CD14-positive monocyte (primary cell): ENCODE measurements around the gene KIF21A. TPM values are rescaled to one million over a fixed set of nuclear protein-coding genes. Genes with fewer than 3 reads are reported as not detected.

Experiments used
- DNase-seq, 3 donors: peaks; one replicate each; pipeline ENCODE4 v3.0.0-alpha.2; 2011 to 2022
- H2AFZ ChIP-seq: 2 replicates; pipeline ENCODE4 v1.6.0; 2012; ENCODE audit warnings: mild to moderate bottlenecking, low read depth, low read length, inconsistent platforms; ENCODE audit not compliant: insufficient read depth, poor library complexity, severe bottlenecking
- H3K27ac ChIP-seq, 2 donors: 1 replicate in 1 of 2; 2 replicates in 1 of 2; pipeline ENCODE4 v1.5.1; 2012 to 2013; ENCODE audit warnings: low read length in 2 of 2, control low read depth in 1 of 2, inconsistent platforms in 1 of 2, low read depth in 1 of 2, mild to moderate bottlenecking in 1 of 2
- H3K27me3 ChIP-seq, 2 donors: one replicate each; pipeline versions ENCODE4 v1.6.0 to v1.6.1; 2011 to 2013; ENCODE audit warnings: low read length in 2 of 2; ENCODE audit not compliant: control insufficient read depth in 2 of 2, insufficient read depth in 2 of 2
- H3K36me3 ChIP-seq, 2 donors: replicated peaks in 1 of 2; 1 replicate in 1 of 2; 2 replicates in 1 of 2; pipeline versions ENCODE4 v1.5.1 to v1.6.1; 2012 to 2013; ENCODE audit warnings: low read length in 2 of 2, control low read depth in 1 of 2, inconsistent platforms in 1 of 2, mild to moderate bottlenecking in 1 of 2; ENCODE audit not compliant: insufficient read depth in 2 of 2, control insufficient read depth in 1 of 2
- H3K4me1 ChIP-seq, 2 donors: 1 replicate in 1 of 2; 2 replicates in 1 of 2; pipeline versions ENCODE4 v1.5.1 to v1.6.1; 2012 to 2013; ENCODE audit warnings: low read length in 2 of 2, control low read depth in 1 of 2, inconsistent platforms in 1 of 2, mild to moderate bottlenecking in 1 of 2, moderate library complexity in 1 of 2; ENCODE audit not compliant: insufficient read depth in 2 of 2, control insufficient read depth in 1 of 2
- H3K4me2 ChIP-seq: replicated peaks from 2 replicates; pipeline ENCODE3; 2012; ENCODE audit warnings: low read length, moderate library complexity, mild to moderate bottlenecking; ENCODE audit not compliant: poor library complexity, severe bottlenecking; ENCODE audit errors: extremely low read depth
- H3K4me3 ChIP-seq, 3 experiments: fragments of 200-600 bp in 1 of 3; sonication (generic) in 1 of 3; replicated peaks in 1 of 3; 1 replicate in 2 of 3; 2 replicates in 1 of 3; pipeline ENCODE4 v1.5.1; 2011 to 2013; ENCODE audit warnings: low read length in 3 of 3, mild to moderate bottlenecking in 3 of 3, control low read depth in 2 of 3, low read depth in 2 of 3, inconsistent platforms in 1 of 3, moderate library complexity in 1 of 3
- H3K79me2 ChIP-seq: 2 replicates; pipeline ENCODE4 v1.6.0; 2012; ENCODE audit warnings: mild to moderate bottlenecking, control low read depth, inconsistent platforms, low read length, moderate library complexity; ENCODE audit not compliant: insufficient read depth
- H3K9ac ChIP-seq: 2 replicates; pipeline ENCODE4 v1.6.0; 2017; ENCODE audit warnings: low read length, mild to moderate bottlenecking; ENCODE audit not compliant: insufficient read depth, poor library complexity, severe bottlenecking
- H3K9me3 ChIP-seq, 2 donors: replicated peaks in 1 of 2; 1 replicate in 1 of 2; 2 replicates in 1 of 2; pipeline versions ENCODE4 v1.5.1 to v1.6.1; 2012 to 2013; ENCODE audit warnings: low read length in 2 of 2, control low read depth in 1 of 2; ENCODE audit not compliant: control insufficient read depth in 1 of 2, insufficient read depth in 1 of 2
- H4K20me1 ChIP-seq: 2 replicates; pipeline ENCODE4 v1.6.0; 2012; ENCODE audit warnings: mild to moderate bottlenecking, low read length, control low read depth, moderate library complexity; ENCODE audit not compliant: insufficient read depth
- H3K27ac Mint-ChIP-seq, 7 donors: one replicate each; pipeline ENCODE4 v1.8.0; 2020; ENCODE audit warnings: mild to moderate bottlenecking in 7 of 7, mixed read lengths in 7 of 7, moderate library complexity in 6 of 7, inconsistent platforms in 2 of 7
- H3K27me3 Mint-ChIP-seq, 3 donors: one replicate each; pipeline ENCODE4 v1.8.0; 2021 to 2022; ENCODE audit warnings: low read depth in 3 of 3, mild to moderate bottlenecking in 3 of 3, mixed read lengths in 3 of 3, moderate library complexity in 3 of 3, inconsistent platforms in 1 of 3
- H3K36me3 Mint-ChIP-seq, 2 donors: one replicate each; pipeline ENCODE4 v1.8.0; 2020; ENCODE audit warnings: mixed read lengths in 2 of 2, inconsistent platforms in 1 of 2, mild to moderate bottlenecking in 1 of 2
- H3K4me1 Mint-ChIP-seq: one replicate; pipeline ENCODE4 v1.8.0; 2020; ENCODE audit warnings: mild to moderate bottlenecking, mixed read lengths
- H3K4me3 Mint-ChIP-seq, 2 donors: one replicate each; pipeline ENCODE4 v1.8.0; 2020; ENCODE audit warnings: mild to moderate bottlenecking in 2 of 2, mixed read lengths in 2 of 2, moderate library complexity in 1 of 2
- H3K9me3 Mint-ChIP-seq, 7 donors: one replicate each; pipeline ENCODE4 v1.8.0; 2020 to 2022; ENCODE audit warnings: mixed read lengths in 7 of 7, mild to moderate bottlenecking in 6 of 7, moderate library complexity in 6 of 7, inconsistent platforms in 2 of 7
- CTCF ChIP-seq: fragments of 200-600 bp; IDR thresholded peaks from one replicate; pipeline ENCODE4 v1.8.0; 2022; ENCODE audit warnings: antibody characterized with exemption, mild to moderate bottlenecking
- WGBS: methylation state at CpG from one replicate; pipeline ENCODE4 v1.1.5; 2013; ENCODE audit warnings: missing lambda C conversion rate; ENCODE audit not compliant: insufficient coverage; 5-methylcytosine and 5-hydroxymethylcytosine counted together
- intact Hi-C, 2 donors: fragments of 100-400 bp; cut with micrococcal nuclease; formaldehyde crosslinking; loops; one replicate each; pipeline versions ENCODE4 v1.15.0 to v1.15.1; 2023
- polyA plus RNA-seq, 3 donors: library from polyadenylated mRNA; depleted of rRNA in 1 of 3; unstranded in 2 of 3; stranded (reverse) in 1 of 3; fragments of 300-500 nt in 2 of 3; fragments of >200 nt in 1 of 3; fragmentation: Illumina TruSeq in 2 of 3; gene quantifications; 1 replicate in 2 of 3; 2 replicates in 1 of 3; pipeline ENCODE4 v1.2.3, GENCODE V29; 2012 to 2021

KIF21A gene
- polyA plus RNA-seq, 3 donors = 0.03 to 0.05 TPM; not detected in 1

GRCh38 chr12:39390752-39391151, 52.2 kb downstream of the KIF21A start:
- no peak overlapping the region for H3K27ac Mint-ChIP-seq
- Histone ChIP-seq H3K27ac (no peak overlapping the region), H3K4me3 (no peak overlapping the region), H3K9me3 (no peaks in the 10 kb centered on the region), H3K4me2 (no peak overlapping the region), H3K9ac (no peak overlapping the region), H3K79me2 (no peaks in the 10 kb centered on the region), H2AFZ (no peak overlapping the region), H3K4me1 (no peaks in the 10 kb centered on the region), H4K20me1 (no peaks in the 10 kb centered on the region), H3K36me3 (no peaks in the 10 kb centered on the region), H3K27me3 (no peaks in the 10 kb centered on the region)
- intact Hi-C loops = no loop called here
- TF ChIP-seq CTCF = no peak
- no peak overlapping the region for H3K4me3 Mint-ChIP-seq
- no peaks in the 10 kb centered on the region for H3K4me1 Mint-ChIP-seq
- H3K36me3 Mint-ChIP-seq = no peaks in the 10 kb centered on the region
- H3K27me3 Mint-ChIP-seq = peaks cover 0 to 2% (median 0%) of the 10 kb centered on the region in 3 donors
- H3K9me3 Mint-ChIP-seq = peaks cover under 1 to 8% (median 4%) of the 10 kb centered on the region in 7 donors
- no peak for DNase-seq

GRCh38 chr12:39389399-39390150, 53.3 kb downstream of the KIF21A start:
- H4K20me1 ChIP-seq = no peaks in the 10 kb centered on the region
- H3K4me3 ChIP-seq = no peak overlapping the region
- Mint-ChIP-seq H3K27me3 (no peaks in the 10 kb centered on the region), H3K36me3 (no peaks in the 10 kb centered on the region), H3K4me1 (no peaks in the 10 kb centered on the region), H3K27ac (no peak overlapping the region), H3K4me3 (no peak overlapping the region), H3K9me3 (peaks cover 0 to 5% (median 0%) of the 10 kb centered on the region in 7 donors)
- H3K36me3 ChIP-seq = no peaks in the 10 kb centered on the region
- no peaks in the 10 kb centered on the region for H3K4me1 ChIP-seq
- no peaks in the 10 kb centered on the region for H3K79me2 ChIP-seq
- no peak overlapping the region for H3K27ac ChIP-seq
- H3K27me3 ChIP-seq = no peaks in the 10 kb centered on the region
- no peak for TF ChIP-seq CTCF
- no peak overlapping the region for H3K9ac ChIP-seq
- WGBS = no CpG with 5 or more reads among the region's 2 CpGs
- no peak overlapping the region for H2AFZ ChIP-seq
- H3K9me3 ChIP-seq = no peaks in the 10 kb centered on the region
- intact Hi-C loops = no loop called here
- no peak overlapping the region for H3K4me2 ChIP-seq
- no peak for DNase-seq
